Right renal cortex interstitium (tissue), 3 donors: ENCODE data around the gene BLOC1S1. TPM values are rescaled to one million over a fixed set of nuclear protein-coding genes. Genes with fewer than 3 reads are reported as not detected.

ENCODE experiments used
- DNase-seq, 3 donors: peaks; one replicate each; pipeline ENCODE4 v3.0.0-alpha.2; 2013; ENCODE audit warnings: low read depth in 3 of 3, low spot score in 2 of 3
- polyA plus RNA-seq, 3 donors: library from polyadenylated mRNA; unstranded; fragments of 120-200 nt; gene quantifications; one replicate each; pipeline ENCODE4 v1.2.1, GENCODE V29; 2013; ENCODE audit not compliant: insufficient read length in 3 of 3

The BLOC1S1 gene
- polyA plus RNA-seq, 3 donors, result 114 to 135 (median 133) TPM

GRCh38 chr12:55693323-55694187 is 22.3 kb upstream of the BLOC1S1 start:
- no peak for DNase-seq

- no peak for DNase-seq
Measured at GRCh38 chr12:55694188-55694515, 21.7 kb upstream of the BLOC1S1 start.

GRCh38 chr12:55694651-55695050 is 21.2 kb upstream of the BLOC1S1 start:
- DNase-seq, result no peak

GRCh38 chr12:55695349-55695748 is 20.5 kb upstream of the BLOC1S1 start:
- no peak for DNase-seq

- no peak for DNase-seq
Measured at GRCh38 chr12:55696141-55696540, 19.7 kb upstream of the BLOC1S1 start.

- no peak for DNase-seq
Measured at GRCh38 chr12:55696796-55697462, 18.9 kb upstream of the BLOC1S1 start.

GRCh38 chr12:55697686-55698085 is 18.2 kb upstream of the BLOC1S1 start:
- DNase-seq, result no peak

GRCh38 chr12:55698241-55698955 is 17.4 kb upstream of the BLOC1S1 start:
- no peak for DNase-seq

GRCh38 chr12:55698965-55699364 is 16.9 kb upstream of the BLOC1S1 start:
- no peak for DNase-seq

- no peak for DNase-seq
Measured at GRCh38 chr12:55699471-55700055, 16.3 kb upstream of the BLOC1S1 start.

GRCh38 chr12:55700255-55701018 is 15.4 kb upstream of the BLOC1S1 start:
- DNase-seq, result no peak

- no peak for DNase-seq
Measured at GRCh38 chr12:55702861-55703260, 13.0 kb upstream of the BLOC1S1 start.

- DNase-seq, result no peak
Measured at GRCh38 chr12:55703288-55703687, 12.6 kb upstream of the BLOC1S1 start.

- no peak for DNase-seq
Measured at GRCh38 chr12:55703901-55704761, 11.7 kb upstream of the BLOC1S1 start.

- DNase-seq, result no peak
Measured at GRCh38 chr12:55704824-55705718, 10.8 kb upstream of the BLOC1S1 start.

- DNase-seq, result no peak
Measured at GRCh38 chr12:55705782-55706402, 10.0 kb upstream of the BLOC1S1 start.

GRCh38 chr12:55706568-55707218 is 9.2 kb upstream of the BLOC1S1 start:
- DNase-seq, result no peak
